K562 (cell line): Measurements from ENCODE around the gene MPZL1. TPM values are rescaled to one million over a fixed set of nuclear protein-coding genes. Genes with fewer than 3 reads are reported as not detected.
A peak's percentile ranks its signal among the peaks of the same experiment; 100 is the strongest.

Experiments
- CTBP1 ChIP-seq: fragments of 450-650 bp; IDR thresholded peaks from 2 replicates; pipeline ENCODE4 v1.6.1; 2016; ENCODE audit warnings: borderline replicate concordance
- DNMT1 ChIP-seq: fragments of 450-650 bp; IDR thresholded peaks from 2 replicates; pipeline ENCODE4 v1.6.1; 2016; ENCODE audit warnings: antibody characterized with exemption, mild to moderate bottlenecking
- E2F5 ChIP-seq: sonication (generic); formaldehyde crosslinking; IDR thresholded peaks from 2 replicates; pipeline ENCODE4 v1.8.0; 2022; ENCODE audit warnings: mild to moderate bottlenecking, missing genetic modification reagents
- ELF4 ChIP-seq: fragments of 450-650 bp; formaldehyde crosslinking; IDR thresholded peaks from 2 replicates; pipeline ENCODE4 v1.4.0; 2022; ENCODE audit warnings: missing genetic modification characterization
- GTF2A2 ChIP-seq: IDR thresholded peaks from 2 replicates; pipeline ENCODE4 v1.6.1; 2016; ENCODE audit warnings: mild to moderate bottlenecking, missing genetic modification characterization, missing compliant biosample characterization
- JUNB ChIP-seq: fragments of 450-650 bp; formaldehyde crosslinking; conservative IDR thresholded peaks from 2 replicates; pipeline ENCODE4 v1.4.0; 2020; ENCODE audit warnings: mild to moderate bottlenecking
- KAT2B ChIP-seq: IDR thresholded peaks from one replicate; pipeline ENCODE4 v1.6.1; 2012; ENCODE audit warnings: low read depth, mild to moderate bottlenecking, control low read depth, inconsistent platforms, low read length, moderate library complexity
- LARP7 ChIP-seq: fragments of 450-650 bp; IDR thresholded peaks from 2 replicates; pipeline ENCODE4 v1.6.1; 2016
- MEF2A ChIP-seq: IDR thresholded peaks from 2 replicates; pipeline ENCODE4 v1.6.1; 2011; ENCODE audit warnings: low read depth, mild to moderate bottlenecking, low read length, moderate library complexity; ENCODE audit not compliant: control insufficient read depth
- MXD1 ChIP-seq: fragments of 250-450 bp; sonication (Bioruptor Pico); IDR thresholded peaks from 2 replicates; pipeline ENCODE4 v1.8.0; 2021; ENCODE audit warnings: borderline replicate concordance, mild to moderate bottlenecking, moderate library complexity; ENCODE audit not compliant: poor library complexity, severe bottlenecking
- POLR2AphosphoS2 ChIP-seq: IDR thresholded peaks from 2 replicates; pipeline ENCODE4 v1.6.1; 2012; ENCODE audit warnings: low read length, improper control_type of control experiment
- TSC22D4 ChIP-seq: fragments of 450-650 bp; IDR thresholded peaks from 2 replicates; pipeline ENCODE4 v1.6.1; 2016; ENCODE audit warnings: missing genetic modification characterization, missing biosample characterization, control low read depth
- ZNF121 ChIP-seq: sonication (generic); formaldehyde crosslinking; conservative IDR thresholded peaks from 2 replicates; pipeline ENCODE4 v1.8.0; 2022; ENCODE audit warnings: missing genetic modification reagents
- ZNF280B ChIP-seq: fragments of 250-450 bp; sonication (Bioruptor Pico); IDR thresholded peaks from 2 replicates; pipeline ENCODE4 v1.5.1; 2021; ENCODE audit warnings: mild to moderate bottlenecking
- ZNF384 ChIP-seq: IDR thresholded peaks from 2 replicates; pipeline ENCODE4 v1.6.1; 2012; ENCODE audit warnings: low read depth, low read length, improper control_type of control experiment
- ZNF644 ChIP-seq: fragments of 200-800 bp; sonication (Bioruptor generic); IDR thresholded peaks from 2 replicates; pipeline ENCODE4 v1.6.1; 2016; ENCODE audit warnings: low read depth, missing genetic modification characterization, missing compliant biosample characterization
- ZNF699 ChIP-seq: fragments of 250-450 bp; sonication (Bioruptor Pico); IDR thresholded peaks from 2 replicates; pipeline ENCODE4 v1.8.0; 2021; ENCODE audit warnings: mild to moderate bottlenecking, moderate library complexity; ENCODE audit not compliant: insufficient replicate concordance
- ZNF75A ChIP-seq: fragments of 450-650 bp; formaldehyde crosslinking; IDR thresholded peaks from 2 replicates; pipeline ENCODE4 v1.4.0; 2020; ENCODE audit warnings: mild to moderate bottlenecking
- polyA plus RNA-seq, 8 experiments: library from polyadenylated mRNA; depleted of rRNA in 4 of 8; stranded (reverse) in 5 of 8; unstranded in 3 of 8; fragments of >200 nt; fragmentation: Nextera tagmentation in 2 of 8; fragmentation: Illumina TruSeq in 1 of 8; extraction: Ambion mirVana in 2 of 8; extraction: Trizol in 1 of 8; gene quantifications; 2 replicates each; pipeline versions ENCODE4 v1.2.1 to v1.2.3, GENCODE V29; 2011 to 2014; ENCODE audit warnings: inconsistent platforms in 1 of 8, missing spikeins in 1 of 8
- total RNA-seq, 7 experiments: library from RNA; depleted of rRNA in 6 of 7; stranded (reverse); fragments of >200 nt in 6 of 7; fragmentation: Illumina TruSeq in 2 of 7; extraction: Trizol in 2 of 7; gene quantifications; 2 replicates each; pipeline versions ENCODE4 v1.2.1 to v1.2.3, GENCODE V29; 2011 to 2021; ENCODE audit warnings: low replicate concordance in 1 of 7

MPZL1 gene
- total and polyA plus RNA-seq, 9 of the 15 experiments (the other 6 are each of a cell fraction or from before 2014, with no cell fraction given), result 14.5 to 153 (median 66.5) TPM

- TF ChIP-seq ZNF644 (tag) (peak; percentile 81; the same call in 1 of the 2 replicates), LARP7 (no peak), ZNF699 (CRISPR knock-in tag) (no peak), TSC22D4 (tag) (no peak), POLR2AphosphoS2 (peak; percentile 45; the same call in 1 of the 2 replicates), KAT2B (no peak), ZNF121 (CRISPR knock-in tag) (peak; percentile 85), DNMT1 (no peak), ZNF75A (CRISPR knock-in tag) (no peak), ELF4 (CRISPR knock-in tag) (no peak), GTF2A2 (tag) (no peak), ZNF384 (peak; percentile 92), JUNB (no peak), MEF2A (no peak), ZNF280B (CRISPR knock-in tag) (no peak), MXD1 (CRISPR knock-in tag) (no peak), CTBP1 (no peak), E2F5 (CRISPR knock-in tag) (no peak)
These were observed 103.8 kb downstream of the MPZL1 start (continued) for GRCh38 chr1:167825419-167826079.
